ENCODE data around the gene NEIL3.
"Not testable (repeated sequence)": the region's sequence is repeated elsewhere in the genome, so short reads cannot be mapped to it uniquely, and the experiment has no call there.

The NEIL3 gene

GRCh38 chr4:177301126-177301639, 8.5 kb upstream of the NEIL3 start:
- FAIRE-seq, result no peak
- DNase-seq (ENCODE audit: insufficient read length, low spot score), result no peak

- FAIRE-seq, result no peak
These were observed 7.1 kb upstream of the NEIL3 start for GRCh38 chr4:177302371-177303100.

GRCh38 chr4:177304094-177304493, 5.6 kb upstream of the NEIL3 start:
- no peak for FAIRE-seq
- DNase-seq (ENCODE audit: insufficient read length, low spot score), result no peak

More at GRCh38 chr4:177302371-177303100, 7.1 kb upstream of the NEIL3 start:
- no peak for DNase-seq (ENCODE audit: insufficient read length, low spot score)

- FAIRE-seq; DNase-seq (ENCODE audit: insufficient read length, low spot score): not testable (repeated sequence)
These were observed 4.8 kb upstream of the NEIL3 start for GRCh38 chr4:177304864-177305263.

DNA sequence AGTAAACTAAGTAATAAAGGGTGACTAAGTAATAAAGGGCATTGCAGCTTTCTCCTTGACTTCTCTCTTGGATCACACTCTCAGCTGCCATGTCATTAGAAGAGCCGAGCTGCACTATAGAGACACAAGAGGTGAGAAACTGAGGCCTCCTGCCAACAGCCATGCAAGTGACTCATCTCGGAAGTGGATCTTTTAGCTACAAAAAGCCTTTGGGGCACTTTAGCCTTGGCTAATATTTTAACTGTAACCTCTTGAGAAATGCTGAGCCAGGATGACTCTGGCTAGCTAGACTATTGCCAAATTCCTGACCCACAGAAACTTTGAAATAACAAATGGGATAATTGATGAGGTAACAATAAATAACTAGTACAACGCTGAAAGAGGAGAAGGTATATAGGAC, 1.5 kb upstream of the NEIL3 start:
- DNase-seq (ENCODE audit: insufficient read length, low spot score), result no peak
- FAIRE-seq, result peak; percentile 21

- FAIRE-seq, result no peak
- no peak for DNase-seq (ENCODE audit: insufficient read length, low spot score)
These were observed 690 bp upstream of the NEIL3 start for GRCh38 chr4:177308847-177309521.

DNA sequence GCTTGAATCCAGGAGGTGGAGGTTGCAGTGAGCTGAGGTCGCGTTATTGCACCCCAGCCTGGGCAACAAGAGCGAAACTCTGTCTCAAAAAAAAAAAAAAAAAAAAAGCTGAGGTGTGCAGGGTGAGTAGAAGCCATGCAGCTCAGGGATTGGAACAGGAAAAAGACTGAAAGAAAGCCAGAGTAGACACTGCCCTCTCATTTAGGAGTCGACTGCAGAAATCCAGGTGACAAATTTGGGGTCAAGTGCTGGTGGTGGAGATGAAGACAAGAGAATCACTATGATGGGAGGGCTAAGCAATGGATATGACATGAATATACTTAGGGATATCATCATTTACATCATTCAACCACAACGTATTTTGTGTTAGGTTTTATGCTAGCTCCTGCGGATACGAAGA, 1.9 kb downstream of the NEIL3 start:
- DNase-seq (ENCODE audit: insufficient read length, low spot score) (no peak), FAIRE-seq (no peak)

DNA sequence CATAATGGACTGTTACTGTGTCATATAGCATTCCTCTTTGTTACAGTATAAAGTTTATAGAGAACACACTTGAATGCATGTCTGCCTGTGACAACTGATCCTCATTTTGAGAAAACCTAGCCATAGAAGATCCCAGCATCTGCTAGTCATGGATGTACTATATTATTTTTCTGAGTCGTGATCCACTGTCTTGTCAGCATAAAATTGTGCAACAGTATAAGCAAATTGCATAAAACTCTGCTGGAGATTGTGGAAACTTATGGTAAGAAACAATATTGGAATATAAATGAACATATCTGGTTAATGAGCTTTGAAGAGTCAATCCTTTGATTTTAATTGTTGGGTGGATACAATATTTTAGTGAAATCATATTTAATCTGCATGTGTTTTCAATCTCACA, 3.6 kb downstream of the NEIL3 start:
- DNase-seq (ENCODE audit: insufficient read length, low spot score), result no peak
- no peak for FAIRE-seq

- FAIRE-seq, result no peak
- DNase-seq (ENCODE audit: insufficient read length, low spot score), result no peak
These were observed 6.2 kb downstream of the NEIL3 start for GRCh38 chr4:177315767-177316464.

GRCh38 chr4:177320721-177321120, 11.0 kb downstream of the NEIL3 start:
- DNase-seq (ENCODE audit: insufficient read length, low spot score), result no peak
- FAIRE-seq, result peak; percentile 66

DNA sequence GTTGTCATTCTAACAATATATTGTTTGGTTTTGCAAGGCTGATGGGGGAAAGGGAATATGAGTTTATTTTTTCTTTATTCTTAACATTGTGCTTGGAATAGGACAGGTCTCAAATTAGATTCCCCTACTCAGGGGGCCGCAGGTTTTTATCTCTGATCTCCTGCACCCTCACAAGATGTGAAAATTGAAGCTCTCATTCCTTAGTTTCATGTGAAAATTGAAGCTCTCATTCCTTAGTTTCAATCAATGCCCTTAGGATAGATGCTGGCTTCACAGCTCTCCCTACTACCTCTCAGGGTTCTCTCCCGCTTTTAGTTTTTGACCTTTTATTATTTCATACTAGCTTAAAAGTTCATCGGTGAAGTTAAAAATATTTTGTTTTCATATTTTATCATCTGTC, 12.0 kb downstream of the NEIL3 start:
- FAIRE-seq, result no peak
- no peak for DNase-seq (ENCODE audit: insufficient read length, low spot score)

DNA sequence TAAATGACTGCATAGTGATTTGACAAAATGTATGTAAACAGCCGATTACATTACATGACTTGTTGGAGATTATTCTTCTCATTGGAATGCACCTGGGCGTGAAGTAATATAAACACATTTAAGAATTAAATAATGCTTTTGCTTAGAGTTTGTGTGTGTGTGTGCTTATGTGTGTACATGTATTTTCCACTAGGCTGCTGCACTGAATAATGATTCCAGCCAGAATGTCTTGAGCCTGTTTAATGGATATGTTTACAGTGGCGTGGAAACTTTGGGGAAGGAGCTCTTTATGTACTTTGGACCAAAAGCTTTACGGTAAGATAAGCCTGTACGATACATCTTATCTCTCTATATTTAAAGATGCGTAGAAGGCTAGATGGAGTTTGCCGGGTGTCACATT, 12.6 kb downstream of the NEIL3 start:
- DNase-seq (ENCODE audit: insufficient read length, low spot score) (no peak), FAIRE-seq (no peak)

DNA sequence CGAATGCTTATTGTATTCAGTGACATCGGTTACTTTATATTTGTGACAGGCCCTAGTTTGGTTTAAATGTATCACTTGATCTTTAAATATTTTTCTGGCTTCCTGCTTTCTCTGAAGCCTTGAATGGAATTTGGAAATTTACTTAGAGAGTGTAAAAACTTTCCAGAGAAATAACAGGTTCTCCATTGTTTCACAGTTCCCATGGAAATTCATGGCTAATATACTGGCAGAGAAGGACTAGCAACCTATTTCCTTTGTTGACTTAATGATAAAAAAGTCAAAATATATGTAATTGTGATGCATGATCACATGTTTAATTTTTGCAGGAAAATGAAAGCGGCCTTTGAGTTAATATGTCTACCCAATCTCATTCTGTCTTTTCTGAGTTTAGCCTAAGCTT, 13.2 kb downstream of the NEIL3 start:
- no peak for DNase-seq (ENCODE audit: insufficient read length, low spot score)
- FAIRE-seq, result no peak

GRCh38 chr4:177323416-177323815, 13.7 kb downstream of the NEIL3 start:
- DNase-seq (ENCODE audit: insufficient read length, low spot score), result no peak
- FAIRE-seq, result no peak

- no peak for FAIRE-seq
- DNase-seq (ENCODE audit: insufficient read length, low spot score), result no peak
These were observed 22.4 kb downstream of the NEIL3 start for GRCh38 chr4:177332119-177332518.

GRCh38 chr4:177339477-177340374, 30.1 kb downstream of the NEIL3 start:
- DNase-seq (ENCODE audit: insufficient read length, low spot score), result peak; percentile 14
- FAIRE-seq, result peak; percentile 88

GRCh38 chr4:177348348-177348747, 38.7 kb downstream of the NEIL3 start:
- DNase-seq (ENCODE audit: insufficient read length, low spot score) (no peak), FAIRE-seq (no peak)

DNA sequence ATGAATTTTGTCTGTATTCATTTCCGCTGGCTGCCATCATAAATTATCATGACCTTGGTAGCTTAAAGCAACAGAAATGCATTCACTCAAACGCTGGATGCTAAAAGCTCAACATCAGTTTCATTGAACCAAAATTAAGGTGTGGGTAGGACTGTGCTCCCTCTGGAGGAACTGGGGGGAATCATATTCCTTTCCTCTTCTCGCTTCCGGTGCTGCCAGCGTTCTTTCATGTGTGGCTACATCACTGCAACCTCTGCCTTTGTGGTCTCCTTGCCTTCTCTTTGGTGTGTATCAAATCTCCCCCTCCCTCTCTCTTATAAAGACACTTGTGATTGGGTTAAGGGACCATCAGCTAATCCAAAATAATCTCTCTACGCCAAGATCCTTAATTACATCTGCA, 39.5 kb downstream of the NEIL3 start:
- no peak for FAIRE-seq
- DNase-seq (ENCODE audit: insufficient read length, low spot score), result no peak

DNA sequence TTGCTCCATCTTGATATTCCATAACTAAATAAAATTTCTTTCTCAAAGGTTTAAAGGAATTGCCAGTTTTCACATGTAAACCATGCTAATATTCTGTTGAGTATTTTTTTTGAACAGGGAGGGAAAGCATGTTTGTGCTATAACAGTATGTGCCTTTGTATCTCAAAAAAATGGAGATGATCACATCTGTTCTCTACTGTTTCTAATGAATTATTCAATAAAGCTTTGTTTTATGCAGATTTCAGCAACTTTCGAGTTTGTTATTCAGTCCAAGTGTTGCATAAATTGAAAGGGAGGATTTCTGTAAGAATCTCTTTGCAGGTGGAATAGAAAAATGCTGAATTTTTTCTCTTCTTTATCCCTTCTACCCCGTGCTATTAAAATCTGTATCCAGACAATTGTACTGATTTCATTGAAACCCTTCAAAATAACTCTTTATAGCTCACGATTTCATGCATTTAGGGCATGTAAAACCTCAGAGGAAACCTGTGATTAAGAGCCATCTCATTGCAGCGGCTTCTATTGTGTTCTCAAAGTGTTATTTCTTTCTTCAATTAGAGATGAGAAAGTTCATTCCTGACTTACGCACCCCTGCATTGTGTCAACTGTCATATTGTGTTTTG, 42.1 kb downstream of the NEIL3 start:
- no peak for FAIRE-seq

GRCh38 chr4:177356206-177356605, 46.5 kb downstream of the NEIL3 start:
- no peak for FAIRE-seq
- no peak for DNase-seq (ENCODE audit: insufficient read length, low spot score)

More for the DNA sequence above, 42.1 kb downstream of the NEIL3 start:
- DNase-seq (ENCODE audit: insufficient read length, low spot score), result no peak

All from GM19239 (cell line).